Trophoblast cell (in vitro differentiated cells and primary cell): Measurements from ENCODE around the gene DNMT3B.

ENCODE experiments used
- DNase-seq, 2 donors: peaks; one replicate each; pipeline ENCODE4 v3.0.0-alpha.2; 2016
- H2AFZ ChIP-seq: 2 replicates; pipeline ENCODE4 v1.6.1; 2013; ENCODE audit warnings: low read length, moderate library complexity, mild to moderate bottlenecking; ENCODE audit not compliant: insufficient read depth, poor library complexity
- H2AK5ac ChIP-seq: 2 replicates; pipeline ENCODE4 v1.6.1; 2013; ENCODE audit warnings: mild to moderate bottlenecking, low read length
- H2BK120ac ChIP-seq: 2 replicates; pipeline ENCODE4 v1.6.1; 2013; ENCODE audit warnings: low read length, mild to moderate bottlenecking, moderate library complexity; ENCODE audit not compliant: insufficient read depth, poor library complexity
- H2BK12ac ChIP-seq: 2 replicates; pipeline ENCODE4 v1.6.1; 2013; ENCODE audit warnings: mild to moderate bottlenecking, low read length, moderate library complexity
- H2BK5ac ChIP-seq: 2 replicates; pipeline ENCODE4 v1.6.1; 2013; ENCODE audit warnings: low read length, low read depth, moderate library complexity, mild to moderate bottlenecking; ENCODE audit not compliant: poor library complexity
- H3K14ac ChIP-seq: 2 replicates; pipeline ENCODE4 v1.6.1; 2013; ENCODE audit warnings: mild to moderate bottlenecking, low read length
- H3K18ac ChIP-seq: 2 replicates; pipeline ENCODE4 v1.6.1; 2013; ENCODE audit warnings: mild to moderate bottlenecking, low read length
- H3K23ac ChIP-seq: 2 replicates; pipeline ENCODE4 v1.6.1; 2013; ENCODE audit warnings: low read length
- H3K27ac ChIP-seq: 2 replicates; pipeline ENCODE4 v1.5.1; 2013; ENCODE audit warnings: low read depth, mild to moderate bottlenecking, inconsistent platforms, low read length, moderate library complexity
- H3K27me3 ChIP-seq: 2 replicates; pipeline ENCODE4 v1.6.1; 2013; ENCODE audit warnings: inconsistent platforms, mild to moderate bottlenecking, low read length, moderate library complexity; ENCODE audit not compliant: insufficient read depth
- H3K36me3 ChIP-seq, 2 experiments: 1 replicate in 1 of 2; 2 replicates in 1 of 2; pipeline ENCODE4 v1.6.1; 2013; ENCODE audit warnings: low read length in 2 of 2, mild to moderate bottlenecking in 2 of 2, moderate library complexity in 1 of 2; ENCODE audit not compliant: insufficient read depth in 2 of 2, control insufficient read depth in 1 of 2
- H3K4ac ChIP-seq: 2 replicates; pipeline ENCODE4 v1.6.1; 2013; ENCODE audit warnings: low read depth, mild to moderate bottlenecking, low read length, moderate library complexity
- H3K4me1 ChIP-seq, 2 experiments: 1 replicate in 1 of 2; 2 replicates in 1 of 2; pipeline ENCODE4 v1.6.1; 2013; ENCODE audit warnings: low read length in 2 of 2, mild to moderate bottlenecking in 2 of 2, moderate library complexity in 1 of 2; ENCODE audit not compliant: insufficient read depth in 2 of 2, control insufficient read depth in 1 of 2
- H3K4me2 ChIP-seq: 2 replicates; pipeline ENCODE4 v1.6.1; 2013; ENCODE audit warnings: inconsistent platforms, mild to moderate bottlenecking, low read length, moderate library complexity
- H3K4me3 ChIP-seq: 2 replicates; pipeline ENCODE4 v1.5.1; 2013; ENCODE audit warnings: mild to moderate bottlenecking, low read depth, low read length, inconsistent platforms
- H3K79me1 ChIP-seq: one replicate; pipeline ENCODE4 v1.6.1; 2013; ENCODE audit warnings: low read length
- H3K79me2 ChIP-seq: 2 replicates; pipeline ENCODE4 v1.6.1; 2013; ENCODE audit warnings: low read length, mild to moderate bottlenecking; ENCODE audit not compliant: control insufficient read depth, insufficient read depth, poor library complexity
- H3K9ac ChIP-seq: 2 replicates; pipeline ENCODE4 v1.6.1; 2013; ENCODE audit warnings: mild to moderate bottlenecking, low read length
- H3K9me3 ChIP-seq: 2 replicates; pipeline ENCODE4 v1.6.1; 2013; ENCODE audit warnings: low read depth, mild to moderate bottlenecking, control low read depth, inconsistent platforms, low read length; ENCODE audit not compliant: insufficient read depth
- H4K12ac ChIP-seq: 2 replicates; pipeline ENCODE4 v1.6.1; 2013; ENCODE audit warnings: low read depth, mild to moderate bottlenecking, low read length, moderate library complexity
- H4K8ac ChIP-seq: 2 replicates; pipeline ENCODE4 v1.6.1; 2013; ENCODE audit warnings: low read depth, mild to moderate bottlenecking, low read length, moderate library complexity
- H4K91ac ChIP-seq: one replicate; pipeline ENCODE4 v1.6.1; 2013; ENCODE audit warnings: low read depth, mild to moderate bottlenecking, low read length, moderate library complexity
- WGBS: extraction: QIAGEN DNeasy Blood & Tissue Kit; methylation state at CpG from one replicate; pipeline ENCODE4 v1.1.7; 2013; ENCODE audit warnings: missing lambda C conversion rate; ENCODE audit not compliant: insufficient read length, insufficient coverage; ENCODE audit errors: extremely low coverage; 5-methylcytosine and 5-hydroxymethylcytosine counted together

Gene DNMT3B

GRCh38 chr20:32839982-32840285 lies 77.7 kb downstream of the DNMT3B start:
- WGBS: no CpG with 5 or more reads among the region's 4 CpGs
- Histone ChIP-seq H2BK12ac (no peak overlapping the region), H4K91ac (no peak overlapping the region), H3K9me3 (no peaks in the 10 kb centered on the region), H3K23ac (no peak overlapping the region), H4K8ac (no peak overlapping the region), H3K36me3 (peaks cover 35 to 56% of the 10 kb centered on the region in 2 experiments), H3K18ac (no peak overlapping the region), H3K27me3 (no peaks in the 10 kb centered on the region), H2AFZ (no peak overlapping the region), H3K79me1 (no peaks in the 10 kb centered on the region), H3K27ac (no peak overlapping the region), H2BK120ac (no peak overlapping the region), H2AK5ac (no peak overlapping the region), H2BK5ac (no peak overlapping the region), H3K4ac (no peak overlapping the region), H3K4me3 (no peak overlapping the region), H3K4me1 (no peaks in the 10 kb centered on the region), H3K14ac (no peak overlapping the region), H3K9ac (no peak overlapping the region), H3K4me2 (no peak overlapping the region), H4K12ac (no peak overlapping the region), H3K79me2 (no peaks in the 10 kb centered on the region)
- DNase-seq: no peak

GRCh38 chr20:32841174-32841573 lies 79.0 kb downstream of the DNMT3B start:
- no CpG with 5 or more reads among the region's 9 CpGs for WGBS
- H2AFZ ChIP-seq: no peak overlapping the region
- H3K18ac ChIP-seq: no peak overlapping the region
- no peak overlapping the region for H3K27ac ChIP-seq
- H3K27me3 ChIP-seq: no peaks in the 10 kb centered on the region
- H2AK5ac ChIP-seq: no peak overlapping the region
- no peak overlapping the region for H3K14ac ChIP-seq
- H4K91ac ChIP-seq: no peak overlapping the region
- H3K4me1 ChIP-seq: no peaks in the 10 kb centered on the region
- no peak overlapping the region for H3K23ac ChIP-seq
- no peak overlapping the region for H4K12ac ChIP-seq
- no peak overlapping the region for H3K9ac ChIP-seq
- H3K4me2 ChIP-seq: no peak overlapping the region
- H2BK5ac ChIP-seq: no peak overlapping the region
- H2BK12ac ChIP-seq: no peak overlapping the region
- no peak overlapping the region for H3K4ac ChIP-seq
- no peak overlapping the region for H2BK120ac ChIP-seq
- peaks cover 30 to 50% of the 10 kb centered on the region in 2 experiments for H3K36me3 ChIP-seq
- no peak overlapping the region for H3K4me3 ChIP-seq
- no peak for DNase-seq
- H3K9me3 ChIP-seq: no peaks in the 10 kb centered on the region
- no peaks in the 10 kb centered on the region for H3K79me1 ChIP-seq
- no peaks in the 10 kb centered on the region for H3K79me2 ChIP-seq
- no peak overlapping the region for H4K8ac ChIP-seq

- peaks cover 30 to 52% of the 10 kb centered on the region in 2 experiments for H3K36me3 ChIP-seq
- H2BK12ac ChIP-seq: no peak overlapping the region
- H3K18ac ChIP-seq: no peak overlapping the region
- H2AFZ ChIP-seq: no peak overlapping the region
- H2BK5ac ChIP-seq: no peak overlapping the region
- H2AK5ac ChIP-seq: no peak overlapping the region
- H4K91ac ChIP-seq: no peak overlapping the region
- H3K4ac ChIP-seq: no peak overlapping the region
- no peaks in the 10 kb centered on the region for H3K9me3 ChIP-seq
- H3K23ac ChIP-seq: no peak overlapping the region
- H3K9ac ChIP-seq: no peak overlapping the region
- no peak overlapping the region for H3K4me2 ChIP-seq
- no peak overlapping the region for H2BK120ac ChIP-seq
- no peaks in the 10 kb centered on the region for H3K79me2 ChIP-seq
- H3K27ac ChIP-seq: no peak overlapping the region
- H3K79me1 ChIP-seq: no peaks in the 10 kb centered on the region
- H3K4me3 ChIP-seq: no peak overlapping the region
- no peak for DNase-seq
- H3K14ac ChIP-seq: no peak overlapping the region
- H3K27me3 ChIP-seq: no peaks in the 10 kb centered on the region
- H4K12ac ChIP-seq: no peak overlapping the region
- H3K4me1 ChIP-seq: no peaks in the 10 kb centered on the region
- WGBS: no CpG with 5 or more reads among the region's 2 CpGs
- no peak overlapping the region for H4K8ac ChIP-seq
Measured at GRCh38 chr20:32841632-32842031, 79.4 kb downstream of the DNMT3B start.

- Histone ChIP-seq H3K4ac (no peak overlapping the region), H2BK12ac (no peak overlapping the region), H3K4me2 (no peak overlapping the region), H3K79me1 (no peaks in the 10 kb centered on the region), H3K79me2 (no peaks in the 10 kb centered on the region), H3K23ac (no peak overlapping the region), H4K91ac (no peak overlapping the region), H3K4me3 (no peak overlapping the region), H4K12ac (no peak overlapping the region), H3K9ac (no peak overlapping the region), H2BK120ac (no peak overlapping the region), H3K18ac (no peak overlapping the region), H3K4me1 (no peaks in the 10 kb centered on the region), H3K9me3 (no peaks in the 10 kb centered on the region), H3K27me3 (no peaks in the 10 kb centered on the region), H4K8ac (no peak overlapping the region), H3K27ac (no peak overlapping the region), H2BK5ac (no peak overlapping the region), H3K14ac (no peak overlapping the region), H2AFZ (no peak overlapping the region), H3K36me3 (peaks cover 29 to 48% of the 10 kb centered on the region in 2 experiments), H2AK5ac (no peak overlapping the region)
- DNase-seq: no peak
- no CpG with 5 or more reads among the region's 8 CpGs for WGBS
Measured at GRCh38 chr20:32842688-32843524, 80.7 kb downstream of the DNMT3B start.
